Stimulated activated naive CD8-positive, alpha-beta T cell treated with anti-CD3 and anti-CD28 coated beads, Interleukin-15, Interleukin-2, amounts not matched to agents 100 ng/mL and 50 ng/mL, for 24 hours (primary cell): ENCODE data around the gene SPAG17.

ENCODE experiments used
- H3K27ac Mint-ChIP-seq: one replicate; pipeline ENCODE4 v1.8.0; 2021; ENCODE audit warnings: mild to moderate bottlenecking, mixed read lengths
- H3K27me3 Mint-ChIP-seq: one replicate; pipeline ENCODE4 v1.8.0; 2021; ENCODE audit warnings: mixed read lengths
- H3K36me3 Mint-ChIP-seq: one replicate; pipeline ENCODE4 v1.8.0; 2021; ENCODE audit warnings: low read depth, mixed read lengths
- H3K4me1 Mint-ChIP-seq: one replicate; pipeline ENCODE4 v1.8.0; 2021; ENCODE audit warnings: low read depth, mixed read lengths
- H3K4me3 Mint-ChIP-seq: one replicate; pipeline ENCODE4 v1.8.0; 2021; ENCODE audit warnings: mild to moderate bottlenecking, mixed read lengths
- H3K9me3 Mint-ChIP-seq: one replicate; pipeline ENCODE4 v1.8.0; 2021; ENCODE audit warnings: mixed read lengths

SPAG17 gene

DNA sequence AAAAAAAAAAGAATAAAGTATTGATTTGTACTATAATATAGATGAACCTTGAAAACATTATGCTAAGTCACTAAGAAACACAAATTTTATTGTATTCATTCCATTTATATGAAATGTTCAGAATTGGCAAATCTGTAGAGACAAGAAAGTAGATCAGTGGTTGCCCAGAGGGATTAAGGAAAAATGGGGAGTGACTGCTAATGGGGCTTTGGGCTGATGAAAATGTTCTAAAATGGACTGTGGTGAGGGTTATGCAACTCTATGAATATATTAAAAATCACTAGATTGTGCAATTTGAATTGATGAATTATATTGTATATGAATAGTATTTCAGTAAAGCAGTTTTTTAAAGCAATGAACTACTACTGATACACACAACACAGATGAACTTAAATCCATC lies 265.7 kb downstream of the SPAG17 start:
- no peaks in the 10 kb centered on the region for H3K9me3 Mint-ChIP-seq
- H3K36me3 Mint-ChIP-seq: peaks cover 52% of the 10 kb centered on the region
- H3K27me3 Mint-ChIP-seq: no peaks in the 10 kb centered on the region
- H3K4me3 Mint-ChIP-seq: no peak overlapping the region
- H3K27ac Mint-ChIP-seq: no peak overlapping the region
- H3K4me1 Mint-ChIP-seq: no peaks in the 10 kb centered on the region

DNA sequence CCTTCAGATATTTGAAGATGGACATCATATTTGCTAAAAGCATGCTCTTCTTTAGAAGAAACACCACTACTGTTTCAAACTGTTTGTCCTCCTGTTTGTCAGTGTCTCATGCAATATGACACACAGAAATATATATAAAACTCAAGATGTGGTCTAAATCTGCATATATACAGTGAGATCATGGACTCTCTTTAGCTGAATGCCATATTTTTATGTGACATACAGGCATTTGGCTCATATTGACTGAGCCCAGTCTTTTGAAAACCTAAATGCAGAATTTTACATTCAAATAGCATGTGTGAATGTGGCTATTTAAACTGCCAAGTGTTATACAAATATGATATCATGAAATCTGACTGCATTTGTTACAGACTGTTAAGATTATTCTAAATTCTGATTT lies 274.0 kb downstream of the SPAG17 start:
- Mint-ChIP-seq H3K36me3 (peaks cover 63% of the 10 kb centered on the region), H3K9me3 (no peaks in the 10 kb centered on the region), H3K27me3 (no peaks in the 10 kb centered on the region)

DNA sequence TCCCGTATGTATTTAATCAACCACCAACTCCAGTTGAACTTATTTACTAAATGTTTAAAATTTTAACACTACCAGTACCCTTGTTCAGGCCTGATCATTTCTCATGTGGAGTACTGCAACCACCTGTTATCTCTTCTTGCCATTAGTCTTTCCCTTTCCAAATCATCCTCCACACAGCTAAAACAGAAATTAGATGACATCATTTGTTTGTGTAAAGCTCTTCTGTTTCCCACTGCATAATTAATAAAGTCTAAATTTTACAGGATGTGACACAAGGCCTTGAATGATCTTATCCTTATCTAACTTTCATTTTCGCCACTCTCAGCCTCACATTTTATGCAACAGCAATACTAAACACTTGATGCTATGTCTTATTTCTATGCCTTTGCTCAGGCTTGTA lies 280.0 kb downstream of the SPAG17 start:
- Mint-ChIP-seq H3K4me1 (no peaks in the 10 kb centered on the region), H3K27me3 (no peaks in the 10 kb centered on the region), H3K9me3 (no peaks in the 10 kb centered on the region), H3K36me3 (peaks cover 52% of the 10 kb centered on the region), H3K27ac (peak overlapping the region; percentile 36), H3K4me3 (no peak overlapping the region)

More for the DNA sequence above, 274.0 kb downstream of the SPAG17 start:
- Mint-ChIP-seq H3K4me1 (no peaks in the 10 kb centered on the region), H3K27ac (no peak overlapping the region), H3K4me3 (no peak overlapping the region)

DNA sequence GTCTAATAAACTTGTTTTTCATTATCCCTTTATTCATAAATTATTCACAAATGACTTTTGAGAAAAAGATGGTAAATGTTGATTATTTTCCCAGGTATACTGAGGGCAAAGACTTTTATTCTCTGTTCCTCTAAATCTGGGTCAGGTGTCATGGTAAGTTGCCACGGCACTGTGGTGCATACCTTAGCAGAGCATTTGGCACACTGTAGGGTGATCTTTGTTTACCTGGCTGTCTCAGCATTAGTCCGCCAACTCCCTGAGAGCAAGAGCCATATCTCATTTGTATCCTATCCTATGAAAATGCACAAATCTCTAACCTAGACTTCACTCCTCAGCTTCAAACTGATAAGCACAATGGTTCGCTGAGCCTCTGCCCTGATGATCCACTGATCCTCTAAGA lies 280.5 kb downstream of the SPAG17 start:
- H3K27ac Mint-ChIP-seq: peak overlapping the region; percentile 36
- H3K4me3 Mint-ChIP-seq: no peak overlapping the region
- no peaks in the 10 kb centered on the region for H3K4me1 Mint-ChIP-seq
- H3K9me3 Mint-ChIP-seq: no peaks in the 10 kb centered on the region
- no peaks in the 10 kb centered on the region for H3K27me3 Mint-ChIP-seq
- peaks cover 52% of the 10 kb centered on the region for H3K36me3 Mint-ChIP-seq
